Muscle layer of colon (tissue), 2 donors: Measurements from ENCODE around the gene ITIH5.

ENCODE experiments used
- H3K27ac ChIP-seq: one replicate; pipeline ENCODE4 v1.7.0; 2013; ENCODE audit warnings: low read depth, mild to moderate bottlenecking, low read length, moderate library complexity
- H3K27me3 ChIP-seq, 2 donors: one replicate each; pipeline ENCODE4 v1.7.0; 2013; ENCODE audit warnings: low read length in 2 of 2, mild to moderate bottlenecking in 2 of 2; ENCODE audit not compliant: insufficient read depth in 2 of 2, control insufficient read depth in 1 of 2
- H3K36me3 ChIP-seq: one replicate; pipeline ENCODE4 v1.7.0; 2013; ENCODE audit warnings: mild to moderate bottlenecking, low read length; ENCODE audit not compliant: insufficient read depth
- H3K4me1 ChIP-seq: one replicate; pipeline ENCODE4 v1.7.0; 2013; ENCODE audit warnings: mild to moderate bottlenecking, low read length; ENCODE audit not compliant: insufficient read depth
- H3K4me3 ChIP-seq, 2 donors: one replicate each; pipeline ENCODE4 v1.7.0; 2013; ENCODE audit warnings: low read length in 2 of 2, low read depth in 1 of 2, mild to moderate bottlenecking in 1 of 2, moderate library complexity in 1 of 2
- H3K9ac ChIP-seq: one replicate; pipeline ENCODE4 v1.7.0; 2013; ENCODE audit warnings: low read length
- H3K9me3 ChIP-seq: one replicate; pipeline ENCODE4 v1.7.0; 2013; ENCODE audit warnings: mild to moderate bottlenecking, low read length
- donor health status: abdominal sarcoma.
- donor health status: Adenocarcinoma of cecum.

Gene ITIH5

DNA sequence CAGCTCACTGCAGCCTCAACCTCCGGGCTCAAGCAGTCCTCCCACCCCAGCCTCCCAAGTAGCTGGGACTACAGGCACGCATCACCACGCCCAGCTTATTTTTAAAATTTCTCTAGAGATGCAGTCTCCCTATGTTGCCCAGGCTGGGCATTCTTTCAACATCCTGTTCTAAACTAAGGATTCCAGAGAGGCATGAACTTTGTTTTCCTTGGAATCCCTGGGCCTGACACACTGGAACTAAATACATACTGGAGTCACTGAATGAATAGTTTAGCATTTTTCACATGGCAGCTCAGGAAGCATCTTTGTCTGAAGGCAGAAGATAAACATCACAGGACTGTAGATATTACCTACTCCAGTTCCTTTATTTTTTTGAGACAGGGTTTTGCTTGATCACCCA lies 108.7 kb downstream of the ITIH5 start:
- Histone ChIP-seq H3K27me3 (no peaks in the 10 kb centered on the region), H3K36me3 (peaks cover 4% of the 10 kb centered on the region), H3K27ac (no peak overlapping the region), H3K9ac (no peak overlapping the region), H3K4me1 (peaks cover 36% of the 10 kb centered on the region), H3K4me3 (no peak overlapping the region), H3K9me3 (no peaks in the 10 kb centered on the region)

DNA sequence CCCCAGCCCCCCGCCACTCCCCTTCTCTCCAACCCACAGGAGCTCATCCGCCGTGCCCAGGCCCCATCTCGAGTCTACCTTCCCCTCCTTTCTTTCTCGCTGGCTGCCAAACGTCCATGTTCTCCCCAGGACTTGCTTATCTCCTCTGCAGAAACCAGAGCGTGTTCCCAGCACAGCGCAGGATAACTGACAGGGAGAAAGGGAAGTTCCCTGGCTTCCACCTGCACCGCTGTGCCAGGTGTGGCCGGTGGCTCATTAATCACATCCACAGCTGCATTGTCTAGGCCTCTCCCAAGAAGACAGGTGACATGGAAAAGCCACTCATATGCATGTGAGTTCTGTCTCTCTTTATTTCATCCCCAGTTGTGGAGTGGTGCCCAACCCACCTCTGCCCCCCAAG lies 113.2 kb downstream of the ITIH5 start:
- no peaks in the 10 kb centered on the region for H3K9me3 ChIP-seq
- H3K36me3 ChIP-seq: no peaks in the 10 kb centered on the region
- no peak overlapping the region for H3K27ac ChIP-seq
- no peak overlapping the region for H3K9ac ChIP-seq
- peaks cover 40% of the 10 kb centered on the region for H3K4me1 ChIP-seq
- no peaks in the 10 kb centered on the region for H3K27me3 ChIP-seq
- H3K4me3 ChIP-seq: no peak overlapping the region

DNA sequence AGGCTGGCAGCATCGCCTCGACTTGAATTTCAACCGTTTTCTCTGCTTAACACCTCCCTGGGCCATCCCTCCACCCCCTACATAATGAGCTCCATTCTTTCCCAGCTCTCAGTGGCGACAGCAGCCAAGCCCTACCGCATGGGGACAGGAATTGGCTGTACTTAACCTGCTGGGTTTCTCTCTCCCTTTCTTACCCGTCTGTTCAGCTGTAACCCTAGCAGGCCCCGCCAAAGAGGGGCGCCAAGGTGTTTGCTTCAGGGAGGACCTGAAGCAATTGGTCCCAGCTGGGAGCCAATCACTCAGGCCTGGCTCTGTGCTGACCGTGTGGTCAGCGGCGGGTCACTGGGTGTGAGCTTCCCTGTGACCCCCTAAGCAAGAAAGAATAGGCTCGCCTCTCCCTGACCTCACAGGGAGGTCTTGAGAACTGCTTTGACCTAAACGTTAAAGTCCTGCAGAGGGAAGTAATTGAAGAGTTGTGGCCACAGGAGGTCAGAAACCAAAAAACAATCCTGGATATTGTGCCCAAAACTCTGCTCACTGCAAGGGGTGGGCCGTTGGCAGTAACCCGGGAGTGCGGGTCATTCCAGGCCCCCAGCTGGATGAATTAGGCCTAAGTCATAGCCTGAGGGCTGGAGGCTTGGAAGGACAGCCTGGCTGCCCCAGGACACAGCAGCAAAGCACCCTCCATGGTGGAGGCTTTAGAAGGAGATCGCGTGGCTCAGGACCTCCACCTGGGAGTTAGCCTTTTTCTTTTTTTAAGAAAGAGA lies 114.6 kb downstream of the ITIH5 start:
- Histone ChIP-seq H3K9ac (no peak overlapping the region), H3K4me3 (no peak overlapping the region), H3K27me3 (no peaks in the 10 kb centered on the region), H3K36me3 (no peaks in the 10 kb centered on the region), H3K4me1 (peaks cover 54% of the 10 kb centered on the region), H3K27ac (peak overlapping the region; percentile 58), H3K9me3 (no peaks in the 10 kb centered on the region)

DNA sequence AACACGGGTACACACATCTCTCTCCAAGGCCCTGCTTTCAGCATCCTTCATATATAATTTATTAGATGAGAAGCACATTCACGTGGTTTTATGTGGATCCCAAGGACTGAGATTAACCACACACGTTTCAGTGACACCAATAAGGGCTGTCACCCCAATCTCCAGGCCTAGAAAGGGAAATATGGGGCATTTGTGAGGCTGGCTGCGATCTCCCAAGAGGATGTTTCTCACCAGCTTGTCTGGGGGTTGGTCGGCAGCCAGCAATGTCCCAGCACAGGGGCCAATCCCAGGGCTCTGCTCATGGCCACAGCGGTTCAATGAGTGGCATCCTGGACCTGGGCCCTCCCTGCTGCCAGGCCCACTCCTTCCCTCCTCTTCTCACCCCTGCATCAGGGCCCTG lies 115.5 kb downstream of the ITIH5 start:
- peak overlapping the region; percentile 58 for H3K27ac ChIP-seq
- no peaks in the 10 kb centered on the region for H3K9me3 ChIP-seq
- no peaks in the 10 kb centered on the region for H3K36me3 ChIP-seq
- H3K9ac ChIP-seq: no peak overlapping the region
- no peak overlapping the region for H3K4me3 ChIP-seq
- H3K4me1 ChIP-seq: peaks cover 54% of the 10 kb centered on the region
- H3K27me3 ChIP-seq: no peaks in the 10 kb centered on the region

DNA sequence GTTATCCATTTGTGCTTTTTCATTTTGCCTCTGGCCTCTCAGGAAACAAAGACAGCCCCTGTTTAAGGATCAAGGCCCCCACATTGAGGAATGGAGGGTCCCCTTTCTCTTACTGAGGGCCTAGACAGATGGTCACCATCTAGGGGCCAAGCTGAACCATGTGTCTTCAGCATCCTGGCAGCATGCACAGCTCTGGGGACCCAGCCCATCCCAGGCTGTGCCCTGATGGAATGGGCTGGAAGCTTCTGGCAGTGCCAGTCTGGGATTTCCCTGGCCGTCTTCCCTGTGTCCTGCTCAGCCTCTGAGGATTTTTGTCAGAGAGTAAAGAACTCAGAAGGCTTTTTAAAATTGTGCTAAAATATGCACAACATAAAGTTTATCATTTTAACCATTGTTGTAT lies 116.8 kb downstream of the ITIH5 start:
- Histone ChIP-seq H3K4me1 (peaks cover 55% of the 10 kb centered on the region), H3K27me3 (no peaks in the 10 kb centered on the region), H3K4me3 (no peak overlapping the region), H3K9ac (no peak overlapping the region), H3K9me3 (no peaks in the 10 kb centered on the region), H3K36me3 (no peaks in the 10 kb centered on the region), H3K27ac (peak overlapping the region; percentile 10)

DNA sequence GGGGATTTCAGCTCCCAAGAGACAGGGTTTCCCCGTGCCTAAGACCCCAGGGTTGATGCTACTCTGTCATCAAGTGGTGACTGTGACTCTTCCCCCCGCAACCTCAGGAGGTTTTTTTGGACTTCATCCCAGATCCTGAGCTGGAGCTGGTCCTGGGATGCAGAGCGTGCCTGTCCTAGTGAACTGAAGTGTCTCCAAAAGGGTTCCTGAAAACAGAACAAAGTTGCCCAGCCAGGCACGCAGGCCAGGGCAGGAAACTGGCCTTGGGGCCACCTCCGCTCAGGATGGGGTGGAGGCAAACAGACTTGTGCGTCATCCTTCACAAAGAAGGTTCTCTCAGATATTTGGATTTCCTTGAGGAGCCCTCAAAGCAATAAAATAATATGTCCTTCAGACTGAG lies 118.9 kb downstream of the ITIH5 start:
- no peak overlapping the region for H3K9ac ChIP-seq

DNA sequence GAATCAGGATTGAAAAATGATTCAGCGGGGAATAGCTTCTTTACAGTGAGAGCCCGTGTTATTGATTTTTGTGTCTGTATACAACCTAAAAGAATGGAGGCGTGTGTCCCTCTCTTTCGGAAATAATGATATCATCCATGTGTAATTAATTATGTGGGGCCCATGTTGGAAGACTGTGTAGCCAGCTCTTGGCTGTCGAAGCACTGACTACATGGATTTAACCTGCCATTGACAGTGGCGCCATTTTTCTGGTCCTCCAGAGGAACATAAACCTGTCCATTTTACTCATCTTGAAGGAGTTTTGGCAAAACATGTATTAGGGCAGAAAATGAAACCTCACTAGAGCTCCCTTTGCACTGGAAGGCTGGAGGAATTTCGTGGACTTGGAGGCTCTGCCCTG lies 119.6 kb downstream of the ITIH5 start:
- Histone ChIP-seq H3K4me1 (peaks cover 67% of the 10 kb centered on the region), H3K4me3 (no peak overlapping the region), H3K27ac (peak overlapping the region; percentile 80), H3K27me3 (no peaks in the 10 kb centered on the region), H3K9ac (no peak overlapping the region), H3K36me3 (no peaks in the 10 kb centered on the region), H3K9me3 (no peaks in the 10 kb centered on the region)

More for the DNA sequence above, 118.9 kb downstream of the ITIH5 start:
- H3K4me3 ChIP-seq: no peak overlapping the region
- peak overlapping the region; percentile 80 for H3K27ac ChIP-seq
- H3K36me3 ChIP-seq: no peaks in the 10 kb centered on the region
- peaks cover 64% of the 10 kb centered on the region for H3K4me1 ChIP-seq
- H3K9me3 ChIP-seq: no peaks in the 10 kb centered on the region
- H3K27me3 ChIP-seq: no peaks in the 10 kb centered on the region

DNA sequence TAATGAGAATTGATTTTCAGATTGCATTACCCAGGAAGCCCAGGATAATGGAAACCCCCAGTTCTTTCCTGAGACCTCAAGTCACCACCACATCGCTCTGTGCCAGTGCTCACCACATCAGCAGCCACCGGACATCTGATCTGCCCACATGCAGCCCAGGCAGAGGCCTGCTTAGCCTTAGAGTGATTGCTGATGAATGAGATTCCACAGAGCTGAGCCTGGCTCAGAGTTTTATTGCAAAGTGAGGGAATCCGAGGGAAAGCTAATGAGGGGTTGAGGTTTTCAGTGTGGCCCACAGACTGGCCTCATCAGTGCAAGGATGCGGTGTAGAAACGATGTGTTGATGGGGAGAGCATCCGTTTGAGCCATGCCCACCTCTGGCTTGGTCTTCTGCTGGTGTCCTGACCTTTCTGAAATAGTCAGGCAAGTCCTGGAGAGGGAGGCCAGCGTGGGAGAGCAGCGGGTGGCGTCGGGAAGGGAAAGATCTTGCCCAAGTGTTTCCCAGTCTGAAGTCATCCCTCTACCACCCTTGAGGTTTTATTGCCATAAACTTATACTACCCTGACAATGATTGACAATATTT lies 120.3 kb downstream of the ITIH5 start:
- no peak overlapping the region for H3K4me3 ChIP-seq
- no peaks in the 10 kb centered on the region for H3K9me3 ChIP-seq
- H3K27ac ChIP-seq: peak overlapping the region; percentile 80
- H3K36me3 ChIP-seq: no peaks in the 10 kb centered on the region
- peaks cover 67% of the 10 kb centered on the region for H3K4me1 ChIP-seq
- H3K9ac ChIP-seq: peak overlapping the region; percentile 24
- H3K27me3 ChIP-seq: no peaks in the 10 kb centered on the region

DNA sequence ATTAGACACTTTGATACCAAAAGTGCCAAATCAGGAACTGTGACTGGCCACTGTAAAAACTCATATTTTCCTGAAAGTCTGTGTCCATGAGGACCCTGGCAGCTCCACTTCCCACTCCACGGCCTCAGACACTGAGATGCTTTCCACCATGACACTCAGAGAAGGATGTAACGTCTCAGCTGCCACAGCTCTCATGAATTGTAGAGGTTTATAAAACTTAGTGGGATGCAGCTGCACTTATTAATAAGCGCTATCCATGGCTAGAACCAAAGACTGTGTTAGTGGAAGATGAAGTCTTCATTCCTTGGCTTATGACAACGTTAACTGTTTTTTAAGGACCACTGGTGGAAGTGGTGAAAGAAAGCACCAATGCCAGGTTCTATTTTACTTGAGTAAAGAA lies 121.0 kb downstream of the ITIH5 start:
- H3K4me1 ChIP-seq: peaks cover 67% of the 10 kb centered on the region

DNA sequence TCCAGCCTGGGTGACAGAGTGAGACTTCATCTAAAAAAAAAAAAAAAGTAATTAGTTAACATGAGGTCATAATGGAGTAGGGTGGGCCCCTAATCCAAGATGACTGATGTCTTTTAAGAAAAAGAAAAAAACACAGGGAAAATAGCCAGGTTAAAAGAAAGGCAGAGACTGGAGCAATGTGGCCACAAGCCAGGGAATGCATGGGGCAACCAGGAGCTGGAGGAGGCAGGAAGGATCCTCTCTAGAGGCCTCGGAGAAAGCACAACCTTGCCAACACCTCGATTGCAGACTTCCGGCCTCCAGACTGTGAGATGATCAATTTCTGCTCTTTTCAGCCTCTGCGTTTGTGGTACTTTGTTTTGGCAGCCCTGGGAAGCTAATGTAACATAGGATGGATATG lies 121.5 kb downstream of the ITIH5 start:
- Histone ChIP-seq H3K4me3 (no peak overlapping the region), H3K27ac (peak overlapping the region; percentile 62), H3K27me3 (no peaks in the 10 kb centered on the region), H3K36me3 (no peaks in the 10 kb centered on the region), H3K4me1 (peaks cover 67% of the 10 kb centered on the region), H3K9ac (no peak overlapping the region), H3K9me3 (no peaks in the 10 kb centered on the region)

More for the DNA sequence above, 121.0 kb downstream of the ITIH5 start:
- Histone ChIP-seq H3K4me3 (no peak overlapping the region), H3K27me3 (no peaks in the 10 kb centered on the region), H3K9me3 (no peaks in the 10 kb centered on the region), H3K27ac (peak overlapping the region; percentile 80), H3K9ac (peak overlapping the region; percentile 24), H3K36me3 (no peaks in the 10 kb centered on the region)

DNA sequence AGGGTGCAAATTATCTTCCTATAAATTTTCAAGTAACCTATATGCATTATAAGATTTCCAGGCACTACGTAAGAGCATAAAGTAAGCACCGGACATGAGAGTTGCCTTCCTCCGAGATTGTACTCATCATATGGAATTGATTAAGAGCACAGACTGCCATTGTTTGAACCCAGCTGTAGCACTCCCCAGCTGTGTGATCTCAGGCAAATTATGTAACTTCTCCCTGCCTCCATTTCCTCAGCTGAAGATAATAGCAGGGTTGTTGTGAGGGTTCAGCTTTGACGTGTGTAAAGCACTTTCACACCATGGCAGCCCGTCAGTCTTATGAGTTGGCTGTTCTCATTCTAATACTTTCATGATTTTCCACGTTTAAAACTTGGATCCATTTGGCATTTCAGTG lies 122.6 kb downstream of the ITIH5 start:
- Histone ChIP-seq H3K4me3 (no peak overlapping the region), H3K27me3 (no peaks in the 10 kb centered on the region), H3K27ac (peak overlapping the region; percentile 83), H3K9ac (no peak overlapping the region), H3K36me3 (no peaks in the 10 kb centered on the region), H3K4me1 (peaks cover 66% of the 10 kb centered on the region), H3K9me3 (no peaks in the 10 kb centered on the region)
